ENCODE results near the gene SRGAP3. TPM values are rescaled to one million over a fixed set of nuclear protein-coding genes. Genes with fewer than 3 reads are reported as not detected.

Gene SRGAP3
- total and polyA plus RNA-seq, 4 donors: 1.2 to 32.8 (median 7.3) TPM

DNA sequence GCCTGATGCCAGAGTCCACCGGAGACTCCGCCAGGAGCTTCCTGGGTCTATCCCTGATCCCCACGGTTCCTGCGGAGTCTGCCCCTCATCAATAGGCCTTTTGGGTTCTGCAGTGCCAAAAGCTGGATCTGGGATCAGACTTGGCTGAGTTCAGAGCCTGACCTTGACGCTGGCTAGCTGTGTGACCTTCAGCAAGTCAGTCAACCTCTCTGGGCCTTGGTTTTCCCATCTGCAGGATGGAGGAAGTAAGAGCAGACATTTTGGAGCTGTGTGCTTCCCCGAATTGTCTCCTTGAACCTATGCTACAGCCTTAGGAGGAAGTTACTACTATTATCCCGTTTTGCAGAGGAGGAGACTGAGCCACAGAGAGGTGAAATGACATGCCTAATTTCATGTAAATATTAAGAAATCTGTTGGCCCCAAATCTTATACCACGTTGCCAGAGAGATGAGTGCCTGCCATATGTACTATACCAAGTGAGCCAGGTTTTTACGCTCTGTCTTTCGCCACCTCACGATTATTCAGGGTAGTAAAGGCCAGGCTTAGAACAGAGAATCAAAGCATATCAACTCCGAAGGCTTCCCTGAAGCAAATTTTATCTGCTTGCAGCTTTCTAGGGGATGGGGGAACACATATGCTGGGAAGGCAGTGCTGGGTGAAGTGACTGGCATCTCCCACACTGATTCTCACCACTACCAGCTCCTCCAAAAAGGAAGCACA is 112.5 kb downstream of the SRGAP3 start:
- 85% methylated on average over 12 of the region's 12 CpGs for WGBS, 2 donors

GRCh38 chr3:9135930-9136525 is 113.4 kb downstream of the SRGAP3 start:
- peak; percentile 43 to 69 (median 47) for DNase-seq
- WGBS, 2 donors: 16% methylated on average over 35 to 56 of the region's 56 CpGs

More for the DNA sequence above, 112.5 kb downstream of the SRGAP3 start:
- H3K4me3 ChIP-seq: no peak overlapping the region
- no peak overlapping the region for H3K27ac ChIP-seq (ENCODE audit: low read depth in 1 of 2, low read length in 1 of 2)
- H3K9ac ChIP-seq (ENCODE audit: insufficient read depth in 1 of 2, low read length in 2 of 2): no peak overlapping the region
- TF ChIP-seq CTCF (IDR thresholded peaks at IDR 0.05; ENCODE audit: control extremely low read depth, extremely low read depth): no peak
- peaks cover 0 to 54% (median 13%) of the 10 kb centered on the region in 5 donors for H3K4me1 ChIP-seq (ENCODE audit: control insufficient read depth in 5 of 5, insufficient read depth in 5 of 5, low read length in 5 of 5)
- no peaks in the 10 kb centered on the region for H3K36me3 ChIP-seq (ENCODE audit: control insufficient read depth in 4 of 4, insufficient read depth in 4 of 4, low read length in 4 of 4)
- ATAC-seq (ENCODE audit: insufficient read depth, low FRiP score) (no peak), DNase-seq (no peak)
- H3K9me3 ChIP-seq (ENCODE audit: control insufficient read depth in 4 of 4, insufficient read depth in 3 of 4, low read length in 3 of 4): peaks cover 0 to 3% (median 1%) of the 10 kb centered on the region in 4 donors
- H3K27me3 ChIP-seq (ENCODE audit: control insufficient read depth in 3 of 3, insufficient read depth in 3 of 3, low read length in 2 of 3): no peaks in the 10 kb centered on the region

DNA sequence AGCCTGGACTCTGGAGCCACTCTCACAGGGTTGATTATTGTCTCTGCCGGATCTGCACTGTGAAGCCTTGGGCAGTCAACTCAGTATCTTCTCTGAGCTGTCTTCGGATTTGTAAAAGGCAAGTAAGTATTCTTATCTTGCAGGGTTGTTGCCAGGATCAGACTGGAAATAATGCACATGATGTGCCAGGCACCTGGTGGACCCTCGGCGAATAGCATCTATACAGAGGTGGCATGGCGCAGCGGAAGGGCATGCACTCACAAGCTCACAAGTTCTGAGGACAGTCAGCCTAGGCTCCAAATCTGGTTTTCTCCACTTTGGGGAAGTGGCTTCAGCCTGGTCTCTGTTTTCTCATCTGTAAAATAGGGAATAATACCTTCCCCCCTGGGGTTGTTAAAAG is 113.9 kb downstream of the SRGAP3 start:
- Histone ChIP-seq H3K9ac (ENCODE audit: insufficient read depth in 1 of 2, low read length in 2 of 2) (no peak overlapping the region), H3K36me3 (ENCODE audit: control insufficient read depth in 4 of 4, insufficient read depth in 4 of 4, low read length in 4 of 4) (no peaks in the 10 kb centered on the region), H3K27me3 (ENCODE audit: control insufficient read depth in 3 of 3, insufficient read depth in 3 of 3, low read length in 2 of 3) (no peaks in the 10 kb centered on the region), H3K27ac (ENCODE audit: low read depth in 1 of 2, low read length in 1 of 2) (no peak overlapping the region), H3K9me3 (ENCODE audit: control insufficient read depth in 4 of 4, insufficient read depth in 3 of 4, low read length in 3 of 4) (peaks cover 0 to 3% (median 1%) of the 10 kb centered on the region in 4 donors), H3K4me1 (ENCODE audit: control insufficient read depth in 5 of 5, insufficient read depth in 5 of 5, low read length in 5 of 5) (peaks cover 0 to 49% (median 13%) of the 10 kb centered on the region in 5 donors), H3K4me3 (no peak overlapping the region)
- no peak for ATAC-seq (ENCODE audit: insufficient read depth, low FRiP score)
- TF ChIP-seq CTCF (IDR thresholded peaks at IDR 0.05; ENCODE audit: control extremely low read depth, extremely low read depth): no peak
- WGBS, 2 donors: 92 to 94% methylated on average over 6 of the region's 6 CpGs
- DNase-seq: no peak

More at GRCh38 chr3:9135930-9136525, 113.4 kb downstream of the SRGAP3 start:
- H3K27me3 ChIP-seq (ENCODE audit: control insufficient read depth in 3 of 3, insufficient read depth in 3 of 3, low read length in 2 of 3): no peaks in the 10 kb centered on the region
- no peak overlapping the region for H3K27ac ChIP-seq (ENCODE audit: low read depth in 1 of 2, low read length in 1 of 2)
- peaks cover 0 to 3% (median 1%) of the 10 kb centered on the region in 4 donors for H3K9me3 ChIP-seq (ENCODE audit: control insufficient read depth in 4 of 4, insufficient read depth in 3 of 4, low read length in 3 of 4)
- H3K4me3 ChIP-seq: no peak overlapping the region
- ATAC-seq (ENCODE audit: insufficient read depth, low FRiP score): peak; percentile 33
- H3K9ac ChIP-seq (ENCODE audit: insufficient read depth in 1 of 2, low read length in 2 of 2): no peak overlapping the region
- no peaks in the 10 kb centered on the region for H3K36me3 ChIP-seq (ENCODE audit: control insufficient read depth in 4 of 4, insufficient read depth in 4 of 4, low read length in 4 of 4)
- TF ChIP-seq CTCF (IDR thresholded peaks at IDR 0.05; ENCODE audit: control extremely low read depth, extremely low read depth): no peak
- H3K4me1 ChIP-seq (ENCODE audit: control insufficient read depth in 5 of 5, insufficient read depth in 5 of 5, low read length in 5 of 5): peaks cover 0 to 49% (median 13%) of the 10 kb centered on the region in 5 donors

All from lung (tissue), 12 donors.